IMR-90 (cell line): ENCODE measurements around the gene TMEM117. TPM values are rescaled to one million over a fixed set of nuclear protein-coding genes. Genes with fewer than 3 reads are reported as not detected.

ENCODE experiments used
- ATAC-seq: fragments of 200-7000 bp; cut with Tn5 transposase; 2 replicates; pipeline ENCODE4 v1.9.1; 2020; ENCODE audit warnings: low read depth, mild to moderate bottlenecking, moderate library complexity
- BruUV-seq: library from RNA; stranded (reverse); fragments of 400-500 nt; replicated peaks from 2 replicates; lab custom pipeline; 2021; lab: Mats Ljungman, UMichigan
- CTCF ChIA-PET: fragments of 300-600 bp; formaldehyde crosslinking; extraction: SDS; loops from one replicate; lab custom pipeline; 2021; ENCODE audit warnings: antibody characterized with exemption; lab: Yijun Ruan, JAX
- POLR2A ChIA-PET: fragments of 300-600 bp; sonication (Branson Sonifier 250); formaldehyde crosslinking; loops from one replicate; lab custom pipeline; 2022; ENCODE audit warnings: antibody characterized with exemption; ENCODE audit not compliant: unreplicated experiment; lab: Charles Lee
- DNase-seq: peaks from one replicate; pipeline ENCODE4 v3.0.0; 2013
- H2AFZ ChIP-seq: replicated peaks from 2 replicates; pipeline ENCODE3; 2013; ENCODE audit warnings: low read length, mild to moderate bottlenecking; ENCODE audit not compliant: poor library complexity
- H2AK5ac ChIP-seq: 2 replicates; pipeline ENCODE4 v1.6.1; 2013; ENCODE audit warnings: low read depth, low read length, inconsistent platforms
- H2AK9ac ChIP-seq: replicated peaks from 2 replicates; pipeline ENCODE3; 2013; ENCODE audit warnings: mild to moderate bottlenecking, low read depth, low read length, moderate library complexity; ENCODE audit not compliant: poor library complexity
- H2BK120ac ChIP-seq: 2 replicates; pipeline ENCODE4 v1.6.1; 2013; ENCODE audit warnings: low read depth, low read length, inconsistent platforms
- H2BK15ac ChIP-seq: 3 replicates; pipeline ENCODE4 v1.6.1; 2013; ENCODE audit warnings: low read depth, low read length, inconsistent platforms
- H2BK20ac ChIP-seq: 2 replicates; pipeline ENCODE4 v1.6.1; 2013; ENCODE audit warnings: low read depth, mild to moderate bottlenecking, inconsistent platforms, low read length, moderate library complexity
- H2BK5ac ChIP-seq: 2 replicates; pipeline ENCODE4 v1.6.1; 2013; ENCODE audit warnings: mild to moderate bottlenecking, low read depth, low read length, inconsistent platforms; ENCODE audit not compliant: poor library complexity, severe bottlenecking
- H3K14ac ChIP-seq: replicated peaks from 2 replicates; pipeline ENCODE4 v1.6.1; 2013; ENCODE audit warnings: low read depth, low read length, inconsistent platforms
- H3K18ac ChIP-seq: 2 replicates; pipeline ENCODE4 v1.6.1; 2013; ENCODE audit warnings: low read depth, low read length, control low read depth
- H3K23ac ChIP-seq: 2 replicates; pipeline ENCODE4 v1.6.1; 2013; ENCODE audit warnings: low read depth, low read length, inconsistent platforms
- H3K27ac ChIP-seq: 2 replicates; pipeline ENCODE4 v1.5.1; 2013; ENCODE audit warnings: mild to moderate bottlenecking, control low read depth, low read length; ENCODE audit not compliant: insufficient read depth
- H3K27me3 ChIP-seq: 2 replicates; pipeline ENCODE4 v1.6.1; 2013; ENCODE audit warnings: low read length; ENCODE audit not compliant: control insufficient read depth, insufficient read depth
- H3K36me3 ChIP-seq: 2 replicates; pipeline ENCODE4 v1.6.1; 2013; ENCODE audit warnings: low read length, mixed read lengths; ENCODE audit not compliant: control insufficient read depth, insufficient read depth
- H3K4ac ChIP-seq: 2 replicates; pipeline ENCODE4 v1.6.1; 2013; ENCODE audit warnings: low read depth, low read length, inconsistent platforms
- H3K4me1 ChIP-seq: 2 replicates; pipeline ENCODE4 v1.6.1; 2013; ENCODE audit warnings: low read length, mixed read lengths; ENCODE audit not compliant: control insufficient read depth, insufficient read depth
- H3K4me2 ChIP-seq: 2 replicates; pipeline ENCODE4 v1.6.1; 2013; ENCODE audit warnings: low read depth, mild to moderate bottlenecking, control low read depth, low read length, moderate library complexity
- H3K4me3 ChIP-seq: 2 replicates; pipeline ENCODE4 v1.5.1; 2013; ENCODE audit warnings: low read depth, mild to moderate bottlenecking, control low read depth, low read length, moderate library complexity; ENCODE audit not compliant: insufficient read depth
- H3K56ac ChIP-seq: 2 replicates; pipeline ENCODE4 v1.6.1; 2013; ENCODE audit warnings: low read length, inconsistent platforms; ENCODE audit not compliant: insufficient read depth; ENCODE audit errors: extremely low read depth
- H3K79me1 ChIP-seq, 2 experiments: 2 replicates each; pipeline ENCODE4 v1.6.1; 2013; ENCODE audit warnings: low read length in 2 of 2, inconsistent platforms in 1 of 2, low read depth in 1 of 2
- H3K9ac ChIP-seq: 2 replicates; pipeline ENCODE4 v1.6.1; 2013; ENCODE audit warnings: low read depth, low read length, control low read depth
- H3K9me1 ChIP-seq: 2 replicates; pipeline ENCODE4 v1.6.1; 2013; ENCODE audit warnings: low read length, inconsistent platforms; ENCODE audit not compliant: insufficient read depth
- H3K9me3 ChIP-seq: 2 replicates; pipeline ENCODE4 v1.6.1; 2013; ENCODE audit warnings: low read length; ENCODE audit not compliant: control insufficient read depth, insufficient read depth
- H4K20me1 ChIP-seq: 2 replicates; pipeline ENCODE4 v1.6.1; 2013; ENCODE audit warnings: low read length, inconsistent platforms; ENCODE audit not compliant: insufficient read depth
- H4K5ac ChIP-seq: 2 replicates; pipeline ENCODE4 v1.6.1; 2013; ENCODE audit warnings: mild to moderate bottlenecking, low read depth, low read length, control low read depth
- H4K8ac ChIP-seq, 2 experiments: 2 replicates each; pipeline ENCODE4 v1.6.1; 2013; ENCODE audit warnings: low read depth in 2 of 2, low read length in 2 of 2, control low read depth in 1 of 2, inconsistent platforms in 1 of 2
- H4K91ac ChIP-seq: 2 replicates; pipeline ENCODE4 v1.6.1; 2013; ENCODE audit warnings: low read depth, low read length, inconsistent platforms; ENCODE audit not compliant: insufficient read depth
- CHD1 ChIP-seq: IDR thresholded peaks from 2 replicates; pipeline ENCODE4 v1.6.1; 2012; ENCODE audit warnings: low read depth, low read length, improper control_type of control experiment
- MAFK ChIP-seq: IDR thresholded peaks from 2 replicates; pipeline ENCODE4 v1.6.1; 2012; ENCODE audit warnings: low read depth, low read length, improper control_type of control experiment
- NFE2L2 ChIP-seq: fragments of 150-350 bp; IDR thresholded peaks from 2 replicates; pipeline ENCODE4 v1.6.1; 2016; ENCODE audit warnings: low read depth, mild to moderate bottlenecking, low read length
- POLR2A ChIP-seq: IDR thresholded peaks from 2 replicates; pipeline ENCODE4 v1.6.1; 2012; ENCODE audit warnings: mild to moderate bottlenecking, low read depth, low read length
- RAD21 ChIP-seq: IDR thresholded peaks from 2 replicates; pipeline ENCODE4 v1.6.1; 2012; ENCODE audit warnings: low read length, improper control_type of control experiment
- SMC3 ChIP-seq: fragments of 150-350 bp; IDR thresholded peaks from 2 replicates; pipeline ENCODE4 v1.6.1; 2016; ENCODE audit warnings: low read depth, mild to moderate bottlenecking, antibody characterized with exemption, low read length, moderate library complexity
- WGBS, 2 experiments: methylation state at CpG; one replicate each; pipeline versions ENCODE4 v1.1.5 to v1.1.7; 2013; ENCODE audit warnings: missing lambda C conversion rate in 2 of 2; ENCODE audit not compliant: insufficient read length in 1 of 2; ENCODE audit errors: extremely low coverage in 2 of 2; 5-methylcytosine and 5-hydroxymethylcytosine counted together
- dilution Hi-C: fragments of 300-500 bp; cut with HindIII; formaldehyde crosslinking; loops from one replicate; pipeline ENCODE4 v1.14.3; 2018; ENCODE audit warnings: low sequenced_read_pairs; ENCODE audit not compliant: unreplicated experiment
- in situ Hi-C: fragments of 300-500 bp; cut with MboI; formaldehyde crosslinking; loops from 3 replicates; pipeline ENCODE4 v1.14.3; 2019; ENCODE audit warnings: low sequenced_read_pairs, inconsistent platforms, mixed read lengths
- intact Hi-C: fragments of 100-400 bp; cut with micrococcal nuclease; formaldehyde crosslinking; loops from 2 replicates; pipeline ENCODE4 v1.10.0; 2022
- polyA plus RNA-seq, 3 experiments: library from polyadenylated mRNA; depleted of rRNA; stranded (reverse); fragments of >200 nt; gene quantifications; 2 replicates each; pipeline ENCODE4 v1.2.3, GENCODE V29; 2012; ENCODE audit warnings: low replicate concordance in 1 of 3
- total RNA-seq: library from RNA; depleted of rRNA; stranded (reverse); fragments of >200 nt; gene quantifications from 2 replicates; pipeline ENCODE4 v1.2.3, GENCODE V29; 2012

TMEM117 gene
- total and polyA plus RNA-seq, 2 of the 4 experiments (the other 2 are of a cell fraction): 8.7 to 21.0 TPM

GRCh38 chr12:43914391-43914790 lies 78.5 kb downstream of the TMEM117 start:
- in situ Hi-C loops: no loop called here
- POLR2A ChIA-PET: no interaction called here

More at GRCh38 chr12:43914391-43914790, 78.5 kb downstream of the TMEM117 start:
- H4K5ac ChIP-seq: no peak overlapping the region
- H3K27ac ChIP-seq: no peak overlapping the region
- no peak overlapping the region for H2BK5ac ChIP-seq
- no peak overlapping the region for H3K4me3 ChIP-seq
- BruUV-seq: no TSS peak
- H3K56ac ChIP-seq: no peak overlapping the region
- H2AK5ac ChIP-seq: no peak overlapping the region
- no peaks in the 10 kb centered on the region for H3K27me3 ChIP-seq
- no peak overlapping the region for H3K4ac ChIP-seq
- no peak overlapping the region for H2AFZ ChIP-seq
- no peak overlapping the region for H3K14ac ChIP-seq
- no peaks in the 10 kb centered on the region; a peak in 1 of 4 replicates for H3K79me1 ChIP-seq
- CTCF ChIA-PET: interaction anchor here (0.5 kb wide), 1 partner anchor 634 kb away, joined by 3 read pairs; no protein-coding TSS in a partner anchor
- H3K36me3 ChIP-seq: no peaks in the 10 kb centered on the region
- ATAC-seq (no peak), DNase-seq (no peak)
- no peak for TF ChIP-seq CHD1
- TF ChIP-seq POLR2A: no peak
- no peak for TF ChIP-seq RAD21
- TF ChIP-seq SMC3: no peak
- TF ChIP-seq MAFK: no peak
- TF ChIP-seq NFE2L2: no peak
- no peaks in the 10 kb centered on the region for H4K20me1 ChIP-seq
- WGBS, 2 experiments: no CpG with 5 or more reads among the region's 4 CpGs
- H2BK15ac ChIP-seq: no peak overlapping the region
- H4K91ac ChIP-seq: no peak overlapping the region
- no peak overlapping the region for H4K8ac ChIP-seq
- H2BK20ac ChIP-seq: no peak overlapping the region
- H3K4me2 ChIP-seq: no peak overlapping the region
- no peak overlapping the region for H2BK120ac ChIP-seq
- no peak overlapping the region for H3K23ac ChIP-seq
- H3K9me3 ChIP-seq: no peaks in the 10 kb centered on the region
- intact Hi-C loops (no loop called here), dilution Hi-C loops (no loop called here)
- H3K4me1 ChIP-seq: no peaks in the 10 kb centered on the region
- no peak overlapping the region for H2AK9ac ChIP-seq
- H3K9ac ChIP-seq: no peak overlapping the region
- no peak overlapping the region for H3K18ac ChIP-seq
- no peaks in the 10 kb centered on the region for H3K9me1 ChIP-seq
